Thoracic aorta endothelial cell (primary cell): Measurements from ENCODE around the gene INTU. TPM values are rescaled to one million over a fixed set of nuclear protein-coding genes. Genes with fewer than 3 reads are reported as not detected.

Experiments
- total RNA-seq: library from RNA; depleted of rRNA; stranded (reverse); fragments of >200 nt; gene quantifications from 2 replicates; pipeline ENCODE4 v1.2.3, GENCODE V29; 2012

INTU gene
- total RNA-seq: 5.6 and 6.5 TPM in 2 replicates

DNA sequence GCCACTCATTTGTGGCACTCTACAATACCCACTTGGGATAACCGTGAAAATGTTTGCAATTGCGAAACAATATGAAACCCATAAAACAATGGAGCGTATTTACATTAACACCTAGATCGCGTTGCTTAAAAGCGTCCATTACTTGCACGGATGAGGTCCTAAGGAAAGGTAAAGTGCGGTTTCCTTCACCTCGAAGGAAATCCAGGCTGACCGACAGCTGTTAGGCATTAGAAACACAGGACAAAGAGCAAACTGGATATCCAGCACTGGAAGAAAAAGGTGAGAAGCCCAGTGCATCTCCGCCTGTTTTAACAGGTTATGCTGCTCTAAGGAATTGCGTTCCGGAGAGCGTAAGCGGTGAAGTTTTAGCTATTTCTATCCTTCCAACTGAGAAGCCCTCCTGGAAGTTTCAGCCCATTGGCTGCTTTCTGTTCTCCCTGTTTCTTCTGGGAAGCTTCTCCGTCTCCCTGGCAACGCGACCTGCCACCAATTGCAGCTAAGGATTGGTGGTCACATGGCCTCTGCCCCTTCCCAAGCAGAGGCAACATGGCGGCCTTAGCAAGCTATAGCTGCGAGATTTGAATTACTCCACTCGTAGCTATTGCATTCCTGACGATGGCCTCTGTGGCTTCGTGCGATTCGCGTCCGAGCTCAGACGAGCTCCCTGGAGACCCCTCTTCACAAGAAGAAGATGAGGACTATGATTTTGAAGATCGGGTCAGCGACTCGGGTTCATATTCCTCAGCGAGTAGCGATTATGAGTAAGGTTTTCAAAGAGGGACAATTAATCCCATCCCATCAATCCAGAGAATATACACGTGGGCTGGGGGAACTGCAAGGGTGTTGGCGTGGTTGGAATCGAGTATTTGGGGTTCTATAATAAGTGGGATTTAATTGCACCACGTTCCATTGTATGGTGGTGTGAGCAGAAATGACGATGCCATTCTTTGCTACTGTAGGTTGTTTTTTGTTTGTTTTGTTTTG lies at the start of gene INTU:
Gene INTU, plus strand, starts transcription at position 538 of the 984 bp plus-strand sequence. Its CDS starts 78 bp downstream, at position 616.

GRCh38 chr4:127730142-127730913 lies 97.6 kb downstream of the INTU start, which contains the start of gene SLC25A31:
Gene SLC25A31, plus strand, starts transcription at chr4:127730400. Its CDS starts 146 bp downstream, at chr4:127730546.

Other genes with a start within 250 kb of the INTU start
- not detected in 2 replicates for gene SLC25A31, start 97.4 kb downstream of the INTU start, total RNA-seq
- gene HSPA4L, start 149.4 kb downstream of the INTU start, total RNA-seq: 29.3 and 30.5 TPM in 2 replicates
- 31.9 and 46.2 TPM in 2 replicates for gene PLK4, start 247.9 kb downstream of the INTU start, total RNA-seq